HG02588 (cell line): ENCODE results near the gene ZPBP2.

Experiments
- ATAC-seq: cut with Tn5 transposase; IDR thresholded peaks from one replicate; pipeline ENCODE4 v1.9.1; 2021; ENCODE audit warnings: mild to moderate bottlenecking, moderate library complexity; ENCODE audit not compliant: unreplicated experiment

ZPBP2 gene

DNA sequence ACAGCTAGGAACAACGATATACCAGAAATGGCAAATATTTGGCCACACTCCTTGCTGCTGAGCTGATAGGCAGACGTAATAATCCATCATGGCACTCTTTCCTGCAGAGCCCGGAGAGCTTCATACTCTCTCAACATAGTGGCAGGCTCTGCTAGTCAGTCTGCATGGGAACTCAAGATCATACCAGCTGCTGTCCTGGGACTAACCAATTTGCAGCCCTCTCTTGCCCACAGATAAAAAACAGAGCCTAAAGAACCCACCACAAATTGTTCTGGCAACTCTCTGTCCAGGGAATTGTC is 36.9 kb downstream of the ZPBP2 start:
- no peak for ATAC-seq

DNA sequence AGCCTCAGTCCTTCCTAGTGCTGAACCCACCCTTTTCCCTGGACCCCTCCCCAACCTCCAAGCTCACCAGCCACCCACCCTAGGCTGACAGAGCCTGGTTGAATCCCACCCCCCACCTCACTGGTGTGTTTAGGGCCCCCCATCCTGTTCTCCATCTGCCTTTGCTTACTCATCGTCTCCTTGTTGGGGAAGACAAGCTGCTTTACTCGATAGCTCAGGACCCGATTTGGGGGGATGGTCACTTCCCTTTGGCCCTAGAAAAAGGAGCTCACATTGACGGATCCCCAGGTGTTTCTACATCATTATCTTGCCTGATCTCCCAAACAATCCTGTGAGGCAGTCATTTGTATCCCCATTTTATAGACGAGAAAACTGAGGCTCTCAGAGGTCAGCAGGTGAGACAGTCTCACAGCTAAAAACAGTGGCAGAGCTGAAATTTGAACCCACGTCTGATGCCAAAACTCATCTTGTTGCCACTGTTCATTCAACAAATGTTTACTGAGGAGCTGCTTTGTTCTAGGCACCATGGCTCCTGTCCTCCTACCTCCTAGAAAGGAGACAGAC is 40.9 kb downstream of the ZPBP2 start:
- no peak for ATAC-seq

DNA sequence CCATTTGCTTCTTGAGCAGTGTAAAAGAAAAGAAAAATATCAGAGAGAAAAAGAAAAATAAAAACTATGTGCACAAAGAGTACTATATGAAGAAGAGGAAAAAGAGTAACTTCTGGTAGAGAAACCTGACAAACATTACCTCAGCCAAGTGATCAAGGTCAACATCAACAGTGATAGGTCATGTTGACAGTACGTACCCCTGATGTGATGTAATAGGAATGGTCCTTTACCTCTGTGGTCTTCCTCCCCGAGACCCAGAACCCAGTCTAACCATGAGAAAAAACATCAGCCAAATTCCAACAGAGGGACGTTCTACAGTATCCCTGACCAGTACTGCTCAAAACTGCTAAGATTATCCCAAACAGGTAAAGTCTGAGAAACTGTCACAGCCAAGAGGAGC is 46.0 kb downstream of the ZPBP2 start:
- no peak for ATAC-seq

DNA sequence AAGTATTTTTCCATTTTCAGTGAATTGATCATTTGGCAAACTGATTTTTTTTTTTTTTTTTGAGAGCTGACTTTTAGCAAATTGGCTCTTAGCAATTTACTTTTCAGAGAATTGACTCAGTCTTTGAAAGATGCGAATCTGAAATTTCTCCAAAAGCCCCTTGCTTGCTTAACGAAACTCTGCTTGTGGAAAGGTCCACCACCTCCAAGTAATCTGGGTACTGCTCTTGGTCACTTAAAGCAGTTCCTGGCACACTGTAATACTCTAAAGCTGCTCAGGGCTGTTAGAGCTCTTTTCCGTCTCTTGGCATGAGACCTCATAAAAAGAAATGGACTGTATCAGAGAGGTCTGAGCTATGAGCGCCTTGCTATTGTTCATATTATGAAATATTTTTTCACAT is 47.6 kb downstream of the ZPBP2 start:
- no peak for ATAC-seq

DNA sequence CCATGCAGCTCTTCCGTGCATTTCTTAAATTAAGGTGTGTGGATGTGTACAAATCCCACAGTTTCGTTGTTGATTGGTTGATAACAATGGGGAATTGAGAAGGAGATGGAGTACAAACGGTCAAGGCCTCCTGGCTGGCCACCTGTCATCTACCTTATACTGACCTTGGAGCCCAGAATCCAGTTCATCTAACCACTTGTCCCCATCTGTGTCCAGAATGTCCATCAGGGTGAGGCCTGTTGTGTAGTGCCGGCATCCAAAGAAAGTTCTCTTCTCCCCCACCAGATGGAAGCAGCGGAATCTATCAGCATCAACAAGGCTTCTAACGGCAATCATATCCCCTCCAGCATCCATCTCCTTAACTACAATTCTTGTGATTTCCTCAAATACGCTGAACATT is 48.9 kb downstream of the ZPBP2 start:
- ATAC-seq: no peak

DNA sequence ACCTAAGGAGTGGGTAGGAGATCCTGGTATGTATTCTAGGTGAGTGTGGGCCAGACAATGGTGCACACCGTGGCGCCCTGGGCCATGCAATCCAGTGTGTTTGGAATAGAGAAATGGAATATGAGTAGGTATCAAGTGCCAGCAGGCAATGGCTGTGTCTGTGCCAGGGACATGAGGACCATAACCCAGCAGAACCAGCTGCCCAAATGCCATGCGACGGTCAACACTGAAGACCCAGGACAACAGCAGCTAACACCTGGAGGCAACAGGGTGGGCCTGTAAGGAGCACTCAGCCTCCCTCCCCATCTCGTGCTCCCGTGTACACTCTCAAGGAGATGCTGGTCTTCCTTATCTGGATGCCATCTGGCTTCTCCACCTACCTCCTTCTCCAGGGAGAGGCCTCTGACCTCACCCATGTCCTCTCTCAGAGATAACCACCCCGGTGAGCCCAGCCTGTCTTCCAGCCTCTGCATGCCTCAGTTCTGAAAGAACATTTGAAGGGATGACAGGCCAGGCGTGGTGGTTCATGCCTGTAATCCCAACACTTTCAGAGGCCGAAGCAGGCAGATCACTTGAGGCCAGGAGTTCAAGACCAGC is 51.2 kb downstream of the ZPBP2 start:
- no peak for ATAC-seq

DNA sequence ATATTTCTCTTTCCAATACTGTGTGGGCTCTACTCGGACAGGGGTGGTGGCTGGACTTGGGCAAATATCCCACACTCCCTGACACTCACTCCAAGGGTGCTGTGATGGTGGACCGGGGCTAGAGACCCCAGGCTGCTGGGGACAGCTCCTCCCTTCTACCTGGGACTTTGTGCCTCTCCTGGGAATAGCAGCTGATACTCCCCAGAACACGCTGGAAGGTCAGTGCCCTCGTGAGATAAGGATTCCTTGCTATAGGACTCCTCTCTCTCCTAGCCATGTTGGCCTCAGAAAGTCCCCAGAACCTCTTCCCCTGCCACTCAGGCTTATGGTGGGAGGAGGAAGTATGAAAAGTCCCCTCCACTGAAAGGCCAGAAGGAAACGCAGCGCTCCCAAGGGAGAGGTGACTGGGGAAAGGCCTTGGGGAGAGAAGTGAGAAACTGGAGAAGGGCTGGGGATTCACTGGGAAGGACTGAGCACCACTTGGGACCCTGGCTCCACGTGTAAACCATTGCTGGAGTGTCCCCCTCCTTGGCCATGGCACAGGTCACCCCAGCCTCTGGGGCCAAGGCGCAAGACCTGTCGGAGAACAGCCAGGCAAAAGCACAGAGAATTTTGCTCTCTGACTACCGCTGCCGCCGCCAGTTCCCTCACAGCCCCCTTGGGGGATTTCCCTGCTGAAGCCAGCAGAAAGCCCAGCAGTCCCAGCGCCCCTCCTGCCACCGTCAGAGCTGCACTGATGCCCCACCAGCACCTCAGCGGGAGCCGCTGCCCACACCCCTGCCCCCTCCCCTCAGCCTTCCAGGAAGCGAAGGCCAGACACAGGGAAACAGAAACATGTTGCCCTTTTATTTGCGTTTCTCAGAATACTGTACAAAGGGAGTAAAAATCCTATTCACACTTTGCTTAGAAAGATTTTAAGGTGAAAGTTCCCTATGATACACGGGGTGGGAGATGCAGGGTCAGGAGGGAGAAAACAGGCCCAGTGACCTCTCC is 52.5 kb downstream of the ZPBP2 start:
- no peak for ATAC-seq

DNA sequence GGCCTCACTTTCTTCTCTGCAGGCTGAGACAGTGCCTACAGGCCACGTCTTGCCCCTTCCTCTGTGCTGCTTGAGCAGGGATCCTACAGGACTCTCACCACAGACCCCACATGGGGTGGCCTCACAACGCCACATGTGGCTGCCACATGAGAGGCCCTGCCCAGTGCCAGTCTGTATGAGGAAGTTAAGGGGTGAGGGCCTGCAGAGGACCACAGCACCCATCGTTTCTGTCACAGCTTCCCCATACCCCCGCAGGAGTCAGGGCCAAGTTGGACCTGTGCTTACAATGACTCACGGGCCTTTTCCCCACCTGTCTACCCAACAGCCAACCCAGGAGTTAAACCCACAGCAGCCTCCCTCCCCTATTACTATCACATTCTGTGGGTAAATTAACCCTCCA is 53.3 kb downstream of the ZPBP2 start:
- no peak for ATAC-seq

DNA sequence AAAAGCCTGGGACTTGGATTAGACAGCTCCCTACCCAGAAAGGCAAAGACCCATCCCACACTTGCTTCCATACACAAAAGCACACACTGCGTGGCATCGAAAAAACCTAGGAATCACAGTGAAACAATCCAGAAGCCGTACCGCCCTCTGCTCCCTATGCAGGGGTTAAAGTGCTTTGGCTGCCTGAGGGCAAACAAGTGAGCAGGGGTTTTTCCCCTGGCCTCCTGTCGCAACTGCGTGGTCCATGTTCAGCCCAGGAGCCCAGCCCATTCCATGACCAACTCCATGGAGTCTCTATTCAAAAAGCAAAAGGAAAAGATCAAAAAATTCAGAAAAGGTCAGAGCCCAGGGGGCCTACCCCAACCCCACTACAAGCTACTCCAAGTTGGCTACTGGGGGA is 54.0 kb downstream of the ZPBP2 start:
- ATAC-seq: no peak

DNA sequence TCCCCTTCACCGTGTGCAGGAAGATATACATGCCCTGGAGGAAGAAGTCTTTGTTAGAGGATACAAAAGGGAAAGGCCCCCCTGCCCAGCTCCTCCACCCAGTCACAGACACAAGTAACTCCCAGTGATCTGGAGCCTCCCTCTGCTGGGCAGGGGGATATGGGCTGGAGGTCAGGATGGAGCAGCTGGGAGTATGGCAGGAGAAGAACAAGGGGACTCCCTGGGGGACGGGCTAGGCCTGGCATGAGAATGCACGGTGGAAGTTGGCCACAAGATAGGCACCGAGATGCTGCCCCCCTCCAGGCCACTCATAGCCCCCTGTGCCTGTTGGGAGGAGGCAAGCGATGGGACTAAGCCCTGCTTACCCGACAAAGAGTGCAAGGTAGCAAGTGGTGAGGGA is 55.2 kb downstream of the ZPBP2 start:
- no peak for ATAC-seq

DNA sequence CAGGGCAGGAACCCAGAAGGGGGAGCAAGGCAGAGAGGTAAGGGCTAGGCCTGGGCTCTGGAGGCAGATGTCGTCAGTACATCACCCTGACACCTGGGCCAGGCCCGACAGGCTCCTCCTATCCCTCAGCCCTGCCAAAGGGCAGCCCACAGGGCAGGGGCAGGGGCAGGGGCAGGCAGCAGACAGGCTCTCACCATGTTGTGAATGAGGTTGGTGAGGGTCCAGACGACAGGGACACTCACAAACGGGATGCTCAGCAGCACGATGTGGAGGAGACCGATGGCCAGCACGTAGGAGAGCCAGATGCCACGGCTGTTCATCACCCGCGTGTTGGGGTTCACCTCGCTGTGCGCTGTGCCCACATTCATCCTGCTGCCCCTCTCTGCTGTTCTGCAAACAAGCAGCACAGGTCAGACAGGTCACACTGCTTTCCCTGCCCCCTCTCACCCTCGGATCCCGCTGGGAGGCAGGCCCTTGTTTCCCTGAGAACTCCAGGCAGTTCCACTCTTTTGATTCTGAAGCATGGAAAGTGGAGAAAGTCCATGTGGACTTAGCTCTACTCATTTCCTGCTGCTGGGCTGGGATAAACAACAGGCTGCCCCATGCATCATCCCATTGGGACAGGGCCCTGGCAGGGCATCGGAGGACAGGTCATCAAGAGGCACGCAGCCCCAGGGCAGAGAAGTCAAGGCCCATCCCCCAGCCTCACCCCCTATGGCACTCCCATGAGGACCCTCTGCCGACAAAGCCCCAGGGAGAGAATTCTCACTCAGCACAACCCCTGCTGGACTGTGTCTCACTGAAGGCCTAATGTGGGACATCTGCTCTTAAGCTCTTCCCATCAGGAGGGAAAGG is 56.1 kb downstream of the ZPBP2 start:
- ATAC-seq: no peak

DNA sequence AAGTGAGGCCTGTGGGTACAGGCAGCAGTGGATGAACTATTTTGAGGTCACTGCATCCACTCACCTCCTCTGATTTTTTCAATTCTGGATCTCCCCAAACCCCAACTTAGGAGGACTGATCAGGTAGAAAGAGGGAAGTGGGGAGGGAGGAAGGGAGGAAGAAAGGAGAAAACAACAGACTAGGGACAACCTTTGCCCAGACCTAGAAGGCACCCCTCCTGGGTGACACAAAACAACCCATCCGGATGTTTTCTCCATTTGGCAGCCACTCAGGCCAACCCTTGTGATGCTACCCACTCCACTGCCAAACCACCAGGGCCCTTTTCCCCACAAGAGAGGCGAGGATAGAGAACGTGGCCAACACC is 56.7 kb downstream of the ZPBP2 start:
- no peak for ATAC-seq

DNA sequence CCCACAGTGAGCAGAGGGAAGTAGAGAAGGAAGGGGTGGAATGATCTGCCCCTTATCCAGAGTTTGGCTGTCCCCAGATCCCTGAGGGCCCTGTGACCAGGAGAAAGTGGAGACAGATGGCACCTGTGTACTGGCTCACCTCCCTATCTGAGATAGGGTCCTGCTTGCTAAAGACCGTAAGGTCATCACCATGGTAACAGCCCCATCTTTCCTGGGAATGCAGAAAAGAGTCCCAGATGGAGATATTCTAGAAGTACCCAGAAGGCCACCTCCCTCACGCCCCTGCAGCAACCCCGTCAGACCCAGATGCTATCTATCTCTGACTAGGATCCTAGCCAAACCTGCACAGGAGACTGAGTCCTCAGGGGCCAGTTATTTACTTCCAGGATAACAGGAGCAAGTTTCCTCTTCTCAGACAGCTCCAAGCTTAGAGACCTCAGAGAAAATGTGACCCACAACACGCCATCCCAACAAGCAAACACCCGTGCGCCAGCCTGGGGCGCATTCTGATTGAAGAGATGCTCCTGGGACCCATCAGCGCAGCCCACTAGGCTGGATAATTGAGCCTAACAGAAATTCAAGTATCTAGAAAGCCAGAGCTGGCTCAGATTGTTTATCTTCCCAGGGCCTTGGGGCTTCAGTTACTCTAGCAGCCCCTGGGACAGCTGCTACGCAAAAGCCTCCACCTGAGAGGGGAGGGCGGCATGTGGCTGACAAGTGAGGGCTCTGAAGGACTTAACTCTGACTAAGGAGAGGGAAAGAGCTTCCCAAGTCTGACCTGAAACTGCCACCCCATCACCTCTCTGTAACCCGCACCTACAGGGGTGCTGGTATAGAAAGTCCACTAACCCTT is 57.5 kb downstream of the ZPBP2 start:
- no peak for ATAC-seq

DNA sequence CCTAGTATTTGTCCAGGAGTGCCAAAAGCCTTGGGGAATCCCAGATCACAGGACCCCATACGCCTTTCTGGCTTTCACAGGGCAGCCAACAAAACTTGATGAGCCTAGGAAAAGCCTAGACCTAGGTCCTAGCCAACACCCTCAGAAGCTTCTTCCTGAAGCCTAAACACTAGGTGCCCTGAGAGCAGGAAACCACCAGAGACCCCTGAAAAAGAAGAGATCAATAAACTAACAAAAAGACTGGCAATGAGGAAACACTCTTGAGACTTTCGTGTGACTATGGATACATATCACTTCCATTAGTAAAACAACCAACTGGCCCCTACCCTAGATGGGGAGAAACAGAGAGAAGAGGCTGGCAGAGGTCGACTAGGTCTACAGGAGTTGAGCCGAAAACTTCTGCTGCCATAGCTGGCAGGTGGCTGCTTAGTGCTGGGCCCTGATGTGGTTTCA is 58.2 kb downstream of the ZPBP2 start:
- no peak for ATAC-seq

DNA sequence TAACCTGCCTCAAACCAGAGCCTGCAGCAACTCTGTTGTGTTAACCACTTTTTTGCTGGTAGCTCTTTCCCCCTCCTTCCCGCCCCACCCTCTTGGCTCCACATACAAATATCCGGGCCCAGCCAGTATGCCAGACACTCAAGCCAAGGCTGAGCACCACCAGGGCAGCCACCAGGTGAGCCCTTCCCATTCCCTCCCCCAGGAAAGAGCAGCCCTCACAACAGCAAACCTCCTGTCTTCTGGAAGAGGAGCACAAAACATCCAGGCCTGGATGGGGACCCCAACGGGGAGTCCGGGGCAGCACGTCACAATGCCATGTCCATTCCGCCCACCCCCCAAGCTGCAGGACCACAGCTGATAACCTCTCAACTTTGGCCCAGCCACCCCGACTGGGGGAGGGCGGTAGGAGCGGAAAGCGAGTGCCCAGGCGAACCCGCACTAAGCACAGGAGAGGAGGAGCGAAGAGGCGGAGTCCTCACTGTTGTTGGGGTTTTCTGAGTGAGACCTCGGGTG is 58.6 kb downstream of the ZPBP2 start:
- ATAC-seq: no peak
